HPDE6-E6E7 (cell line): ENCODE data around the gene PCDHGA4.
"Not testable (repeated sequence)": the region's sequence is repeated elsewhere in the genome, so short reads cannot be mapped to it uniquely, and the experiment has no call there.

Experiments used
- DNase-seq: peaks from one replicate; pipeline ENCODE4 v3.0.0; 2011; ENCODE audit warnings: missing footprints; ENCODE audit errors: extremely low spot score

PCDHGA4 gene

GRCh38 chr5:141349917-141350619, 4.8 kb upstream of the PCDHGA4 start, which contains the start of gene PCDHGB1:
TSS of gene PCDHGB1 (plus strand) at chr5:141350099. CDS start at chr5:141350261, 162 bp downstream.
- DNase-seq: no peak

DNA sequence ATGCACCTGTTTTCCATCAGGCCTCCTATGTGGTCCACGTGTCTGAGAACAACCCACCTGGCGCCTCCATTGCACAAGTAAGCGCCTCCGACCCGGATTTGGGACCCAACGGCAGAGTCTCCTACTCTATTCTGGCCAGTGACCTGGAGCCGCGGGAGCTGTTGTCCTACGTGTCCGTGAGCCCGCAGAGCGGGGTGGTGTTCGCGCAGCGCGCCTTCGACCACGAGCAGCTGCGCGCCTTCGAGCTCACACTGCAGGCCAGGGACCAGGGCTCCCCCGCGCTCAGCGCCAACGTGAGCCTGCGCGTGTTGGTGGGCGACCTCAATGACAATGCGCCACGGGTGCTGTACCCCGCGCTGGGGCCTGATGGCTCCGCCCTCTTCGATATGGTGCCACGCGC, 3.2 kb upstream of the PCDHGA4 start:
- no peak for DNase-seq

- DNase-seq: no peak
Observed at GRCh38 chr5:141355641-141356040, 820 bp downstream of the PCDHGA4 start.

DNA sequence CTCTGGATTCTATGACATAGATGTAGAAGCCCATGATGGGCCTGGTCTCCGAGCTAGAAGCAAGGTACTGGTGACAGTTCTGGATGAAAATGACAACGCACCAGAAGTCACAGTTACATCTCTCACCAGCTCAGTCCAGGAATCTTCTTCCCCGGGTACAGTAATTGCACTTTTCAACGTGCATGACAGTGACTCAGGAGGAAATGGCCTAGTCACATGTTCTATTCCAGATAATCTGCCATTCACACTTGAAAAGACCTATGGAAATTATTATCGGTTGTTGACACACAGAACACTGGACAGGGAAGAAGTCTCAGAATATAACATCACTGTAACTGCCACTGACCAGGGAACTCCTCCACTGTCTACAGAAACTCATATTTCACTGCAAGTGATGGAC, 1.3 kb downstream of the PCDHGA4 start:
- no peak for DNase-seq

DNA sequence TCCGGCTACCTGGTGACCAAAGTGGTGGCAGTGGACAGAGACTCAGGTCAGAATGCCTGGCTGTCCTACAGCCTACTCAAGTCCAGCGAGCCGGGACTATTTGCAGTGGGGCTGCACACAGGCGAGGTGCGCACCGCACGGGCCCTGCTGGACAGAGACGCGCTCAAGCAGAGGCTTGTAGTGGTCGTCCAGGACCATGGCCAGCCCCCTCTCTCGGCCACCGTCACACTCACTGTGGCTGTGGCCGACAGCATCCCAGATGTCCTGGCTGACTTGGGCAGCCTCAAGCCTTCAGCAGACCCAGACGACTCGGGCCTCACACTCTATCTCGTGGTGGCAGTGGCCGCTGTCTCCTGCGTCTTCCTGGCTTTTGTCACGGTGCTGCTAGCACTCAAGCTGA, 2.1 kb downstream of the PCDHGA4 start:
- DNase-seq: no peak

DNA sequence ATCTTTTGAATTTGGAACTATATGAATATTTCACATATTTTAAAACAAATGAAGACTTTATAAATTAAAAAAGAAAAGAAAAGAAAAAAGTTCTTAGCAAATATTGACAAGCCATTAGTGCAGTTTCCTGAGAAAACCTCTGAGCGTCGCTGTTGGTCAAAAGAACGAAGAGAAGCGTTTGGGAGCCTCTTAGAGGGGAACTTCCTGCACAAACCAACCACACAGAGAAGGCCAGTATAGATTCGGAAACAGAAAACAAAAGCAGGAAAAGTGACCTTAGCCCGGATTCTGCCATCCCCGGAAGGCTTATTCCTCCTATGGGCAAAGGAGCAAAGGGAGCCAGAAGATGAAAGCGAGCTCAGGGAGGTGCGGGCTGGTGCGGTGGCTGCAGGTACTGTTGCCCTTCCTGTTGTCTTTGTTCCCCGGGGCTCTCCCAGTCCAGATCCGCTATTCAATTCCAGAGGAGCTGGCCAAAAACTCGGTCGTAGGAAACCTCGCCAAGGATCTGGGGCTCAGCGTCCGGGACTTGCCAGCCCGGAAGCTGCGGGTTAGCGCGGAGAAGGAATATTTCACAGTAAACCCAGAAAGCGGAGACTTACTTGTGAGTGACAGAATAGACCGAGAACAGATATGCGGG, 5.1 kb downstream of the PCDHGA4 start, which contains the start of gene PCDHGB2:
Gene PCDHGB2, plus strand, starts transcription at position 205 of the 637 bp plus-strand sequence. Its CDS starts 142 bp downstream, at position 347.
- DNase-seq: no peak

DNA sequence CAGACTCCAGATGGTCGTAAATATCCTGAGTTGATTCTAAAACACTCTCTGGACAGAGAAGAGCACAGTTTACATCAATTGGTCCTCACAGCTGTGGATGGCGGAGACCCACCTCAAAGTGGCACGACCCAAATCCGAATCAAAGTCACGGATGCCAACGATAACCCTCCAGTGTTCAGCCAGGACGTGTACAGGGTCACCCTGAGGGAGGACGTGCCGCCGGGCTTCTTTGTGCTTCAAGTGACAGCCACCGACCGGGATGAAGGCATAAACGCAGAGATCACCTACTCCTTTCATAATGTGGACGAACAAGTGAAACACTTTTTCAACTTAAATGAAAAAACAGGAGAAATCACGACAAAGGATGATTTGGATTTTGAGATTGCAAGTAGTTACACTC, 5.9 kb downstream of the PCDHGA4 start:
- no peak for DNase-seq

GRCh38 chr5:141362719-141363118, 7.9 kb downstream of the PCDHGA4 start:
- DNase-seq: no peak

DNA sequence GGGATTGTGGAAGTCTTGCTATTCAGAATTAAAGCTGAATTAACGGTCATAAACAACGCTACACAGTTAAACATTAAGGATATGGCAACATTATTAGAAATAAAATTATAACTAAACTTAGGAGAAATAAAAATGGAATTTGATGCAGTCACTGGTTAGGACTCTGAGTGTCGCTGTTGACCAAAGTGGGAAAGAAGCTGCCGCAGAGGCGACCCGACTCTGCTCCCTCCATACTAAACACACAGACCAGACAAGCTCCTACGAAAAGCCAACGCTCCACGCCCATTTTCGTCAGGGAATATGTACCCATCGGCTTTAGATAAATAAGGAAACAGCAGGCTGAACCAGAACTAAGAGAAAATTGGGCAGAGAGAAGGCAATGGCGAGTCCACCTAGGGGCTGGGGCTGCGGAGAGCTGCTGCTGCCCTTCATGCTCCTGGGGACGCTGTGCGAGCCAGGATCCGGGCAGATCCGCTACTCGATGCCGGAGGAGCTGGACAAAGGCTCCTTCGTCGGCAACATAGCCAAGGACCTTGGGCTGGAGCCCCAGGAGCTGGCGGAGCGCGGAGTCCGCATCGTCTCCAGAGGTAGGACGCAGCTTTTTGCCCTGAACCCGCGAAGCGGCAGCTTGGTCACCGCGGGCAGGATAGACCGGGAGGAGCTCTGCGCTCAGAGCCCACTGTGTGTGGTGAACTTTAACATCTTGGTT, 9.3 kb downstream of the PCDHGA4 start, which contains the start of gene PCDHGA5:
Gene PCDHGA5, plus strand, starts transcription at position 211 of the 709 bp plus-strand sequence. Its CDS starts 169 bp downstream, at position 380.
- no peak for DNase-seq

- DNase-seq: no peak
Observed at GRCh38 chr5:141366016-141366896, 11.4 kb downstream of the PCDHGA4 start.

DNA sequence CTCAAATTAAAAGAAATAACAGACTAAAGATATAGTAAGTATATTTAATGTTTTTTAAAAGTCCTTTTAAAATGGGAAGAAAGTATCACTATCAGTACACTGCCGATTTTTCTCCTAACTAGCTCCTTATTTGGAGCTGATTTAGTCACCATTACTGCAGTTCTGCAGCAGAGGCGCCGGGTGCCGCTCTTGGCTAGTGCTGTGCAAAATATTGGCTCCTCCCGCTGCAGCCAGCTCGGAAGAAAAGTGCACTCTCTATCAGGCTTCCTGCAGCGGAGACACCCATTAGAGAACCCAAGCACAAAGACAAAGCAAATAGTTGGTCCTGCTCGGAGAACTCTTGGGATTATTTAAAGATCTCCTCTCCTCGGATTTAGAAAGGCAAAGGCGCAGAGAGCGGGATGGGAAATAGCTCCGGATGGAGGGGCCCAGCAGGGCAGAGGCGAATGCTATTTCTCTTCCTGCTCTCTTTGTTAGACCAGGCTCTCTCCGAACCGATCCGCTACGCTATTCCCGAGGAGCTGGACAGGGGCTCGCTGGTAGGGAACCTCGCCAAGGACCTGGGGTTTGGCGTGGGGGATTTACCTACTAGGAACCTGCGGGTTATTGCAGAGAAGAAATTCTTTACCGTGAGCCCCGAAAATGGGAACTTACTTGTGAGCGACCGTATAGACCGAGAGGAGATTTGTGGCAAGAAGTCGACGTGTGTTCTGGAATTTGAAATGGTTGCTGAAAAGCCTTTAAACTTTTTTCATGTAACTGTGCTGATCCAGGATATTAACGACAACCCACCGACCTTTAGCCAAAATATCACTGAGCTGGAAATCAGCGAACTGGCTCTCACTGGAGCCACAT, 15.4 kb downstream of the PCDHGA4 start, which contains the start of gene PCDHGB3:
Gene PCDHGB3, plus strand, starts transcription at position 249 of the 855 bp plus-strand sequence. Its CDS starts 153 bp downstream, at position 402.
- no peak for DNase-seq

DNA sequence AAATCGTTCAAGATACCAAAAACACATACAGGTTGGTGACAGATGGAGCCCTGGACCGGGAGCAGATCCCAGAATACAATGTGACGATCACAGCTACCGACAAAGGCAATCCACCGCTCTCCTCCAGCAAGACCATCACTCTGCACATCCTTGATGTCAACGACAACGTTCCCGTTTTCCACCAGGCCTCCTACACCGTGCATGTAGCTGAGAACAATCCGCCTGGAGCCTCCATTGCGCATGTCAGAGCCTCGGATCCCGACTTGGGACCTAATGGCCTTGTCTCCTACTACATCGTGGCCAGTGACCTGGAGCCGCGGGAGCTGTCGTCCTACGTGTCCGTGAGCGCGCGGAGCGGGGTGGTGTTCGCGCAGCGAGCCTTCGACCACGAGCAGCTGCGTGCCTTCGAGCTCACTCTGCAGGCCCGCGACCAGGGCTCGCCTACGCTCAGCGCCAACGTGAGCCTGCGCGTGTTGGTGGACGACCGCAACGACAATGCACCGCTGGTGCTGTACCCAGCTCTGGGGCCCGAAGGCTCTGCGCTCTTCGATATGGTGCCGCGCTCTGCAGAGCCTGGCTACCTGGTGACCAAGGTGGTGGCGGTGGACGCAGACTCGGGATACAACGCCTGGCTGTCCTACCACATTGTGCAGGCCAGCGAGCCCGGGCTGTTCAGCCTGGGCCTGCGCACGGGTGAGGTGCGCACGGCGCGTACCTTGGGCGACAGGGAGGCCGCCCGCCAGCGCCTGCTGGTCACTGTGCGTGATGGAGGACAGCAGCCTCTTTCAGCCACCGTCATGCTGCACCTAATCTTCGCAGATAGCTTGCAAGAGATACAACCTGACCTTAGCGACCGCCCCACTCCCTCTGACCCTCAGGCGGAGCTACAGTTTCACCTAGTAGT, 17.0 kb downstream of the PCDHGA4 start:
- no peak for DNase-seq

- DNase-seq: no peak
Observed at GRCh38 chr5:141373673-141374317, 19.0 kb downstream of the PCDHGA4 start, which contains the start of gene PCDHGA6. TSS of gene PCDHGA6 (plus strand) at chr5:141373891. CDS start at chr5:141374084, 193 bp downstream.

DNA sequence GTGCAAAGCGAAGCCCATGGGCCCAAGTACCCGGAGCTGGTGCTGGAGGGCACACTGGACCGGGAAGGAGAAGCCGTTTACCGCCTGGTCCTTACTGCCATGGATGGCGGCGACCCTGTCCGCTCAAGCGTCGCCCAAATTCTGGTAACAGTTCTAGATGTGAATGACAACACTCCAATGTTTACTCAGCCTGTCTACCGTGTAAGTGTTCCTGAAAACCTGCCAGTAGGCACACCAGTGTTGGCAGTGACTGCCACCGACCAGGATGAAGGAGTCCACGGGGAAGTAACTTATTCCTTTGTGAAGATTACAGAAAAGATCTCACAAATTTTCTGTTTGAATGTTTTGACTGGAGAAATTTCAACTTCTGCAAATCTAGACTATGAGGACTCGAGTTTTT, 19.8 kb downstream of the PCDHGA4 start:
- no peak for DNase-seq

DNA sequence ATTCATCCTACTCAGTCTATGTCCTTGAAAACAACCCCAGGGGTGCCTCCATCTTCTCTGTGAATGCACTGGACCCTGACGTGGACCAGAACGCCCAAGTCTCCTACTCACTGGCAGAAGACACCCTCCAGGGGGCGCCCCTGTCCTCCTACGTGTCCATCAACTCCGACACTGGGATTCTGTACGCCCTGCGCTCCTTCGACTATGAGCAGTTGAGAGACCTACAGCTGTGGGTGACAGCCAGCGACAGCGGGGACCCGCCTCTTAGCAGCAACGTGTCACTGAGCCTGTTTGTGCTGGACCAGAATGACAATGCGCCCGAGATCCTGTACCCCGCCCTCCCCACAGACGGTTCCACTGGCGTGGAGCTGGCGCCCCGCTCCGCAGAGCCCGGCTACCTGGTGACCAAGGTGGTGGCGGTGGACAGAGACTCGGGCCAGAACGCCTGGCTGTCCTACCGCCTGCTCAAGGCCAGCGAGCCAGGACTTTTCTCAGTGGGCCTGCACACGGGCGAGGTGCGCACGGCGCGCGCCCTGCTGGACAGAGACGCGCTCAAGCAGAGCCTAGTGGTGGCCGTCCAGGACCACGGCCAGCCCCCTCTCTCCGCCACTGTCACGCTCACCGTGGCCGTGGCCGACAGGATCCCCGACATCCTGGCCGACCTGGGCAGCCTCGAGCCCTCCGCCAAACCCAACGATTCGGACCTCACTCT, 20.8 kb downstream of the PCDHGA4 start:
- DNase-seq: not testable (repeated sequence)

- no peak for DNase-seq
Observed at GRCh38 chr5:141382469-141383294, 27.9 kb downstream of the PCDHGA4 start, which contains the start of gene PCDHGA7. TSS of gene PCDHGA7 (plus strand) at chr5:141382742. CDS start at chr5:141382900, 158 bp downstream.

GRCh38 chr5:141383345-141383744, 28.5 kb downstream of the PCDHGA4 start:
- DNase-seq: no peak
